Calu3 (cell line): Measurements from ENCODE around the gene HRG. TPM values are rescaled to one million over a fixed set of nuclear protein-coding genes. Genes with fewer than 3 reads are reported as not detected.
"Not testable (repeated sequence)": the region's sequence is repeated elsewhere in the genome, so short reads cannot be mapped to it uniquely, and the experiment has no call there.

Experiments
- BruUV-seq: library from RNA; stranded (reverse); fragments of 400-500 nt; replicated peaks from 2 replicates; lab custom pipeline; 2021; lab: Mats Ljungman, UMichigan
- CTCF ChIA-PET: fragments of 300-600 bp; sonication (Branson Sonifier 250); formaldehyde crosslinking; loops from one replicate; lab custom pipeline; 2022; ENCODE audit warnings: antibody characterized with exemption; lab: Charles Lee
- DNase-seq: peaks from one replicate; pipeline ENCODE4 v3.0.0; 2022
- H3K27ac Mint-ChIP-seq: one replicate; pipeline ENCODE4 v1.8.0; 2022; ENCODE audit warnings: mixed read lengths; ENCODE audit not compliant: unreplicated experiment
- H3K27me3 Mint-ChIP-seq: one replicate; pipeline ENCODE4 v1.8.0; 2022; ENCODE audit warnings: mixed read lengths; ENCODE audit not compliant: unreplicated experiment
- H3K36me3 Mint-ChIP-seq: one replicate; pipeline ENCODE4 v1.8.0; 2022; ENCODE audit warnings: mild to moderate bottlenecking, moderate library complexity, mixed read lengths; ENCODE audit not compliant: insufficient read depth, unreplicated experiment
- H3K4me1 Mint-ChIP-seq: one replicate; pipeline ENCODE4 v1.8.0; 2022; ENCODE audit warnings: mild to moderate bottlenecking, low read depth, mixed read lengths; ENCODE audit not compliant: unreplicated experiment
- H3K4me3 Mint-ChIP-seq: one replicate; pipeline ENCODE4 v1.8.0; 2022; ENCODE audit warnings: mild to moderate bottlenecking, low read depth, moderate library complexity, mixed read lengths; ENCODE audit not compliant: unreplicated experiment
- H3K9me3 Mint-ChIP-seq: one replicate; pipeline ENCODE4 v1.8.0; 2022; ENCODE audit warnings: low read depth, mixed read lengths; ENCODE audit not compliant: unreplicated experiment
- CTCF ChIP-seq: fragments of 200-600 bp; IDR thresholded peaks from one replicate; pipeline ENCODE4 v1.8.0; 2022; ENCODE audit warnings: antibody characterized with exemption; ENCODE audit not compliant: unreplicated experiment
- intact Hi-C: fragments of 100-400 bp; cut with micrococcal nuclease; formaldehyde crosslinking; loops from one replicate; pipeline ENCODE4 v1.10.0; 2022; ENCODE audit not compliant: unreplicated experiment
- total RNA-seq: library from RNA; stranded (reverse); gene quantifications from 2 replicates; pipeline ENCODE4 v1.2.3, GENCODE V29; 2022

Gene HRG
- total RNA-seq, 1 experiment from 2014 or later = 0.40 TPM

- no peaks in the 10 kb centered on the region for H3K36me3 Mint-ChIP-seq
These were observed 34.5 kb downstream of the HRG start for GRCh38 chr3:186700267-186700666.

GRCh38 chr3:186702451-186702850, 36.6 kb downstream of the HRG start:
- intact Hi-C loops, H3K27ac Mint-ChIP-seq, H3K4me1 Mint-ChIP-seq, CTCF ChIA-PET, H3K4me3 Mint-ChIP-seq, H3K9me3 Mint-ChIP-seq, H3K27me3 Mint-ChIP-seq, BruUV-seq, H3K36me3 Mint-ChIP-seq, DNase-seq: not testable (repeated sequence)

More at GRCh38 chr3:186700267-186700666, 34.5 kb downstream of the HRG start:
- DNase-seq = no peak
- CTCF ChIA-PET = no interaction called here
- Mint-ChIP-seq H3K27me3 (no peaks in the 10 kb centered on the region), H3K4me1 (no peaks in the 10 kb centered on the region), H3K27ac (no peak overlapping the region), H3K4me3 (no peak overlapping the region), H3K9me3 (no peaks in the 10 kb centered on the region)
- BruUV-seq = no TSS peak
- TF ChIP-seq CTCF = no peak
- intact Hi-C loops = no loop called here

- intact Hi-C loops = no loop called here
- no peak for TF ChIP-seq CTCF
- H3K36me3 Mint-ChIP-seq = no peaks in the 10 kb centered on the region
- no peaks in the 10 kb centered on the region for H3K9me3 Mint-ChIP-seq
- CTCF ChIA-PET = no interaction called here
- no peaks in the 10 kb centered on the region for H3K27me3 Mint-ChIP-seq
- no peak overlapping the region for H3K4me3 Mint-ChIP-seq
- DNase-seq = no peak
- H3K4me1 Mint-ChIP-seq = no peaks in the 10 kb centered on the region
- BruUV-seq = no TSS peak
- H3K27ac Mint-ChIP-seq = no peak overlapping the region
These were observed 40.3 kb downstream of the HRG start for GRCh38 chr3:186705882-186706780.

GRCh38 chr3:186708983-186709679, 43.3 kb downstream of the HRG start:
- no peaks in the 10 kb centered on the region for H3K9me3 Mint-ChIP-seq
- CTCF ChIA-PET = no interaction called here
- H3K27ac Mint-ChIP-seq = no peak overlapping the region
- TF ChIP-seq CTCF = no peak
- no TSS peak for BruUV-seq
- DNase-seq = no peak
- no peak overlapping the region for H3K4me3 Mint-ChIP-seq
- intact Hi-C loops = no loop called here
- no peaks in the 10 kb centered on the region for H3K36me3 Mint-ChIP-seq
- no peaks in the 10 kb centered on the region for H3K4me1 Mint-ChIP-seq
- H3K27me3 Mint-ChIP-seq = peaks cover 8% of the 10 kb centered on the region

GRCh38 chr3:186710694-186711093, 44.9 kb downstream of the HRG start:
- H3K4me1 Mint-ChIP-seq, DNase-seq, CTCF ChIA-PET, BruUV-seq, H3K27ac Mint-ChIP-seq, H3K27me3 Mint-ChIP-seq, intact Hi-C loops, H3K4me3 Mint-ChIP-seq, H3K36me3 Mint-ChIP-seq, H3K9me3 Mint-ChIP-seq: not testable (repeated sequence)
